H9 (cell line): ENCODE measurements around the gene CLIC3. TPM values are rescaled to one million over a fixed set of nuclear protein-coding genes. Genes with fewer than 3 reads are reported as not detected.

Experiments
- DNase-seq: peaks from one replicate; pipeline ENCODE4 v3.0.0-alpha.2; 2017
- H2AFZ ChIP-seq: one replicate; pipeline ENCODE4 v1.6.1; 2013; ENCODE audit warnings: mild to moderate bottlenecking, low read length, control low read depth, moderate library complexity
- H2AK5ac ChIP-seq: 2 replicates; pipeline ENCODE4 v1.6.1; 2013; ENCODE audit warnings: low read length, control low read depth, mixed read lengths; ENCODE audit not compliant: insufficient read length
- H2BK120ac ChIP-seq: one replicate; pipeline ENCODE4 v1.6.1; 2013; ENCODE audit warnings: low read depth, mild to moderate bottlenecking, low read length, control low read depth, inconsistent platforms; ENCODE audit not compliant: poor library complexity, severe bottlenecking
- H2BK12ac ChIP-seq: 2 replicates; pipeline ENCODE4 v1.6.1; 2013; ENCODE audit warnings: low read length, control low read depth, mixed read lengths, low read depth; ENCODE audit not compliant: insufficient read length
- H2BK15ac ChIP-seq: 2 replicates; pipeline ENCODE4 v1.6.1; 2013; ENCODE audit warnings: low read depth, low read length, control low read depth
- H2BK20ac ChIP-seq: one replicate; pipeline ENCODE4 v1.6.1; 2013; ENCODE audit warnings: low read depth, mild to moderate bottlenecking, low read length, control low read depth, inconsistent platforms; ENCODE audit not compliant: poor library complexity, severe bottlenecking
- H2BK5ac ChIP-seq: 2 replicates; pipeline ENCODE4 v1.6.1; 2013; ENCODE audit warnings: low read length, control low read depth, mixed read lengths; ENCODE audit not compliant: insufficient read length
- H3K14ac ChIP-seq: 2 replicates; pipeline ENCODE4 v1.6.1; 2013; ENCODE audit warnings: low read length, control low read depth; ENCODE audit not compliant: insufficient read depth
- H3K18ac ChIP-seq: 2 replicates; pipeline ENCODE4 v1.6.1; 2013; ENCODE audit warnings: low read depth, mild to moderate bottlenecking, mixed read lengths, low read length, control low read depth; ENCODE audit not compliant: insufficient read length
- H3K23ac ChIP-seq: 2 replicates; pipeline ENCODE4 v1.6.1; 2013; ENCODE audit warnings: low read length, control low read depth, mixed read lengths, low read depth; ENCODE audit not compliant: insufficient read length
- H3K23me2 ChIP-seq: 2 replicates; pipeline ENCODE4 v1.6.1; 2013; ENCODE audit warnings: low read depth, mild to moderate bottlenecking, mixed read lengths, low read length, control low read depth; ENCODE audit not compliant: insufficient read length, poor library complexity, severe bottlenecking
- H3K27ac ChIP-seq: 2 replicates; pipeline ENCODE4 v1.5.1; 2013; ENCODE audit warnings: low read length, control low read depth, mixed read lengths, low read depth; ENCODE audit not compliant: insufficient read length
- H3K27me3 ChIP-seq: 2 replicates; pipeline ENCODE4 v1.6.1; 2013; ENCODE audit warnings: low read length, control low read depth, inconsistent platforms; ENCODE audit not compliant: insufficient read depth
- H3K4ac ChIP-seq: 2 replicates; pipeline ENCODE4 v1.6.1; 2013; ENCODE audit warnings: low read depth, mild to moderate bottlenecking, control low read depth, inconsistent platforms, low read length, moderate library complexity
- H3K4me1 ChIP-seq: 2 replicates; pipeline ENCODE4 v1.6.1; 2013; ENCODE audit warnings: low read length, control low read depth, inconsistent platforms; ENCODE audit not compliant: insufficient read depth
- H3K4me2 ChIP-seq: 2 replicates; pipeline ENCODE4 v1.6.1; 2013; ENCODE audit warnings: low read length, control low read depth, mixed read lengths; ENCODE audit not compliant: insufficient read length, insufficient read depth
- H3K56ac ChIP-seq: 2 replicates; pipeline ENCODE4 v1.6.1; 2013; ENCODE audit warnings: low read depth, mild to moderate bottlenecking, mixed read lengths, low read length, control low read depth; ENCODE audit not compliant: insufficient read length
- H3K79me1 ChIP-seq: 2 replicates; pipeline ENCODE4 v1.6.1; 2013; ENCODE audit warnings: low read depth, mild to moderate bottlenecking, moderate library complexity, low read length, control low read depth, inconsistent platforms; ENCODE audit not compliant: insufficient read depth, poor library complexity, severe bottlenecking
- H3K79me2 ChIP-seq: 2 replicates; pipeline ENCODE4 v1.6.1; 2013; ENCODE audit warnings: low read length, control low read depth, inconsistent platforms; ENCODE audit not compliant: insufficient read depth
- H3K9ac ChIP-seq: 2 replicates; pipeline ENCODE4 v1.6.1; 2013; ENCODE audit warnings: low read length, control low read depth, mixed read lengths; ENCODE audit not compliant: insufficient read length; ENCODE audit errors: extremely low read depth
- H3K9me3 ChIP-seq: one replicate; pipeline ENCODE4 v1.6.1; 2013; ENCODE audit warnings: low read depth, low read length, inconsistent platforms; ENCODE audit not compliant: control insufficient read depth
- H3T11ph ChIP-seq: one replicate; pipeline ENCODE4 v1.6.1; 2013; ENCODE audit warnings: mild to moderate bottlenecking, low read length, control low read depth, inconsistent platforms
- H4K20me1 ChIP-seq: one replicate; pipeline ENCODE4 v1.6.1; 2013; ENCODE audit not compliant: control insufficient read depth, insufficient read length, insufficient read depth
- H4K5ac ChIP-seq: 2 replicates; pipeline ENCODE4 v1.6.1; 2013; ENCODE audit warnings: low read depth, mild to moderate bottlenecking, mixed read lengths, low read length, control low read depth; ENCODE audit not compliant: insufficient read length
- H4K8ac ChIP-seq: replicated peaks from 2 replicates; pipeline ENCODE4 v1.6.1; 2013; ENCODE audit warnings: low read length, control low read depth, mixed read lengths, low read depth; ENCODE audit not compliant: insufficient read length
- H4K91ac ChIP-seq: 2 replicates; pipeline ENCODE4 v1.6.1; 2013; ENCODE audit warnings: low read depth, mild to moderate bottlenecking, moderate library complexity, mixed read lengths, low read length, control low read depth; ENCODE audit not compliant: insufficient read length
- H3K27ac Mint-ChIP-seq, 3 experiments: 2 replicates in 2 of 3; 3 replicates in 1 of 3; pipeline ENCODE4 v1.8.0; 2020 to 2021; ENCODE audit warnings: mixed read lengths in 3 of 3, mild to moderate bottlenecking in 1 of 3, moderate library complexity in 1 of 3
- H3K27me3 Mint-ChIP-seq: 2 replicates; pipeline ENCODE4 v1.8.0; 2021; ENCODE audit warnings: low read depth, mild to moderate bottlenecking, moderate library complexity, mixed read lengths
- H3K36me3 Mint-ChIP-seq, 3 experiments: 2 replicates in 2 of 3; 3 replicates in 1 of 3; pipeline ENCODE4 v1.8.0; 2020 to 2021; ENCODE audit warnings: low read depth in 3 of 3, mixed read lengths in 3 of 3; ENCODE audit not compliant: insufficient read depth in 1 of 3
- H3K4me1 Mint-ChIP-seq, 2 experiments: 2 replicates each; pipeline ENCODE4 v1.8.0; 2020; ENCODE audit warnings: mixed read lengths in 2 of 2
- H3K4me3 Mint-ChIP-seq, 2 experiments: 2 replicates in 1 of 2; 3 replicates in 1 of 2; pipeline ENCODE4 v1.8.0; 2020 to 2021; ENCODE audit warnings: mild to moderate bottlenecking in 2 of 2, mixed read lengths in 2 of 2, moderate library complexity in 1 of 2
- H3K9me3 Mint-ChIP-seq, 2 experiments: 2 replicates in 1 of 2; 3 replicates in 1 of 2; pipeline ENCODE4 v1.8.0; 2020; ENCODE audit warnings: mild to moderate bottlenecking in 2 of 2, mixed read lengths in 2 of 2, moderate library complexity in 1 of 2
- CTCF ChIP-seq: fragments of 200-600 bp; sonication (generic); conservative IDR thresholded peaks from 3 replicates; pipeline ENCODE4 v1.8.0; 2021; ENCODE audit warnings: antibody characterized with exemption, mild to moderate bottlenecking
- WGBS: extraction: QIAGEN DNeasy Blood & Tissue Kit; methylation state at CpG from one replicate; pipeline ENCODE4 v1.1.7; 2013; ENCODE audit warnings: missing lambda C conversion rate, low lambda C conversion rate, mixed read lengths; ENCODE audit not compliant: insufficient read length; ENCODE audit errors: extremely low coverage; 5-methylcytosine and 5-hydroxymethylcytosine counted together
- total RNA-seq: library from RNA; stranded (reverse); gene quantifications from 2 replicates; pipeline ENCODE4 v1.2.1, GENCODE V29; 2021

CLIC3 gene
- total RNA-seq, 1 experiment from 2014 or later: 0.31 TPM

- Histone ChIP-seq H3K4me2 (no peak overlapping the region), H3K27ac (no peak overlapping the region)
- H3K4me1 Mint-ChIP-seq: peaks cover 2 to 17% of the 10 kb centered on the region in 2 experiments; a peak in 3 of 4 replicates
These were observed 30.5 kb upstream of the CLIC3 start for GRCh38 chr9:137026828-137027227.

More at GRCh38 chr9:137026828-137027227, 30.5 kb upstream of the CLIC3 start:
- H3K79me1 ChIP-seq: no peaks in the 10 kb centered on the region
- TF ChIP-seq CTCF: no peak
- H2AFZ ChIP-seq: no peak overlapping the region
- no peak overlapping the region for H2BK120ac ChIP-seq
- no peak overlapping the region for H3K14ac ChIP-seq
- WGBS: no CpG with 5 or more reads among the region's 4 CpGs
- H3K18ac ChIP-seq: no peak overlapping the region
- Mint-ChIP-seq H3K27ac (no peak overlapping the region), H3K4me3 (peak overlapping the region in 1 of 2 experiments; percentile 66; a peak in 1 of 5 replicates), H3K27me3 (peaks cover 23% of the 10 kb centered on the region), H3K36me3 (no peaks in the 10 kb centered on the region), H3K9me3 (no peaks in the 10 kb centered on the region)
- H4K5ac ChIP-seq: no peak overlapping the region
- no peak overlapping the region for H3K23ac ChIP-seq
- no peak overlapping the region for H4K91ac ChIP-seq
- H3T11ph ChIP-seq: no peak overlapping the region
- H3K27me3 ChIP-seq: no peaks in the 10 kb centered on the region
- H3K79me2 ChIP-seq: no peaks in the 10 kb centered on the region
- DNase-seq: no peak
- no peak overlapping the region for H4K8ac ChIP-seq
- no peak overlapping the region for H3K9ac ChIP-seq
- no peak overlapping the region for H2AK5ac ChIP-seq
- H2BK20ac ChIP-seq: no peak overlapping the region
- no peak overlapping the region for H2BK15ac ChIP-seq
- peaks cover 9% of the 10 kb centered on the region for H3K23me2 ChIP-seq
- no peaks in the 10 kb centered on the region for H3K9me3 ChIP-seq
- no peak overlapping the region for H3K56ac ChIP-seq
- no peaks in the 10 kb centered on the region for H3K4me1 ChIP-seq
- peaks cover 2% of the 10 kb centered on the region for H4K20me1 ChIP-seq
- no peak overlapping the region for H2BK12ac ChIP-seq
- no peak overlapping the region for H3K4ac ChIP-seq
- H2BK5ac ChIP-seq: no peak overlapping the region
